Hepatic stellate cell (primary cell): Measurements from ENCODE around the gene FIGLA.
"Not testable (repeated sequence)": the region's sequence is repeated elsewhere in the genome, so short reads cannot be mapped to it uniquely, and the experiment has no call there.

Experiments
- DNase-seq: peaks from one replicate; pipeline ENCODE4 v3.0.0; 2011; ENCODE audit warnings: low spot score

The FIGLA gene

GRCh38 chr2:70807828-70808118 lies 17.3 kb upstream of the FIGLA start:
- no peak for DNase-seq

GRCh38 chr2:70807102-70807827 lies 16.8 kb upstream of the FIGLA start:
- DNase-seq, result no peak

GRCh38 chr2:70806620-70807019 lies 16.2 kb upstream of the FIGLA start:
- no peak for DNase-seq

- no peak for DNase-seq
Measured at GRCh38 chr2:70806013-70806412, 15.6 kb upstream of the FIGLA start.

GRCh38 chr2:70801607-70802263 lies 11.3 kb upstream of the FIGLA start:
- no peak for DNase-seq

- DNase-seq, result no peak
Measured at GRCh38 chr2:70799706-70800105, 9.3 kb upstream of the FIGLA start.

- DNase-seq, result not testable (repeated sequence)
Measured at GRCh38 chr2:70797996-70798395, 7.6 kb upstream of the FIGLA start.

- DNase-seq, result no peak
Measured at GRCh38 chr2:70797506-70797905, 7.1 kb upstream of the FIGLA start.

- DNase-seq, result no peak
Measured at GRCh38 chr2:70796262-70796661, 5.8 kb upstream of the FIGLA start.

- no peak for DNase-seq
Measured at GRCh38 chr2:70795164-70795995, 4.9 kb upstream of the FIGLA start.

- no peak for DNase-seq
Measured at GRCh38 chr2:70793450-70793849, 3.0 kb upstream of the FIGLA start.

GRCh38 chr2:70789304-70790135 lies 923 bp downstream of the FIGLA start:
- peak; percentile 36 for DNase-seq

GRCh38 chr2:70785137-70785911 lies 5.1 kb downstream of the FIGLA start:
- DNase-seq, result peak; percentile 19

GRCh38 chr2:70784320-70784719 lies 6.1 kb downstream of the FIGLA start:
- no peak for DNase-seq

GRCh38 chr2:70779911-70780545 lies 10.4 kb downstream of the FIGLA start:
- peak; percentile 14 for DNase-seq

GRCh38 chr2:70779491-70779890 lies 11.0 kb downstream of the FIGLA start:
- no peak for DNase-seq

- DNase-seq, result no peak
Measured at GRCh38 chr2:70778676-70779075, 11.8 kb downstream of the FIGLA start.

GRCh38 chr2:70777450-70777849 lies 13.0 kb downstream of the FIGLA start:
- DNase-seq, result no peak

- DNase-seq, result no peak
Measured at GRCh38 chr2:70776266-70776665, 14.2 kb downstream of the FIGLA start.

- no peak for DNase-seq
Measured at GRCh38 chr2:70775141-70775540, 15.3 kb downstream of the FIGLA start.
